ENCODE measurements around the gene CLCN1.
A peak's percentile ranks its signal among the peaks of the same experiment; 100 is the strongest.

The CLCN1 gene

DNA sequence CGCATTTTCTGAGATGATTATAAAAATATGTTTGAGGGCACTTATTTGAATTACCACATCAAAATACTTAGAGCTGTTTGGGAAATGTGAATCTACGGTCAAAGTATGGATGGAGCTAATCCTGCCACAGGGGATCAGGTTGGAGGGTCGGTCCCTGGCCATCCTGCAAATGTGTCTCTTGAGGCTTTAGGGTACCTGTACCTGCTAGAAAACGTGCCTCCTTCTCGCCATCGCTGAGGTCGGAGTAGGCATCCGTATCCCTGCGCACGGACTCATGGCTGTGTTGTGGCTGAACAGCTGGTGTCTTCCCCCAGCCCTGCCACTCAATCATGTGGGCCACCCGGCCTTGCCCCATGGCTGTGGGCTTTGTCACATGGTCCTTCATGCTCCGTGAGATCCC is 42.7 kb downstream of the CLCN1 start:
- H3K27me3 ChIP-seq (ENCODE audit: insufficient read depth, poor library complexity, severe bottlenecking), result peaks cover 29% of the 10 kb centered on the region
- no peak overlapping the region for H3K27ac ChIP-seq (replicated peaks)
- no peak for DNase-seq (ENCODE audit: low read depth in 1 of 2, low spot score in 1 of 2)
- TF ChIP-seq GABPA (IDR thresholded peaks at IDR 0.05; ENCODE audit: low read depth) (no peak), SPI1 (IDR thresholded peaks at IDR 0.05; ENCODE audit: borderline replicate concordance, low read depth) (no peak), POLR2AphosphoS5 (IDR thresholded peaks at IDR 0.05; ENCODE audit: low read depth) (no peak)
- TF ChIP-seq, protein P1, sequence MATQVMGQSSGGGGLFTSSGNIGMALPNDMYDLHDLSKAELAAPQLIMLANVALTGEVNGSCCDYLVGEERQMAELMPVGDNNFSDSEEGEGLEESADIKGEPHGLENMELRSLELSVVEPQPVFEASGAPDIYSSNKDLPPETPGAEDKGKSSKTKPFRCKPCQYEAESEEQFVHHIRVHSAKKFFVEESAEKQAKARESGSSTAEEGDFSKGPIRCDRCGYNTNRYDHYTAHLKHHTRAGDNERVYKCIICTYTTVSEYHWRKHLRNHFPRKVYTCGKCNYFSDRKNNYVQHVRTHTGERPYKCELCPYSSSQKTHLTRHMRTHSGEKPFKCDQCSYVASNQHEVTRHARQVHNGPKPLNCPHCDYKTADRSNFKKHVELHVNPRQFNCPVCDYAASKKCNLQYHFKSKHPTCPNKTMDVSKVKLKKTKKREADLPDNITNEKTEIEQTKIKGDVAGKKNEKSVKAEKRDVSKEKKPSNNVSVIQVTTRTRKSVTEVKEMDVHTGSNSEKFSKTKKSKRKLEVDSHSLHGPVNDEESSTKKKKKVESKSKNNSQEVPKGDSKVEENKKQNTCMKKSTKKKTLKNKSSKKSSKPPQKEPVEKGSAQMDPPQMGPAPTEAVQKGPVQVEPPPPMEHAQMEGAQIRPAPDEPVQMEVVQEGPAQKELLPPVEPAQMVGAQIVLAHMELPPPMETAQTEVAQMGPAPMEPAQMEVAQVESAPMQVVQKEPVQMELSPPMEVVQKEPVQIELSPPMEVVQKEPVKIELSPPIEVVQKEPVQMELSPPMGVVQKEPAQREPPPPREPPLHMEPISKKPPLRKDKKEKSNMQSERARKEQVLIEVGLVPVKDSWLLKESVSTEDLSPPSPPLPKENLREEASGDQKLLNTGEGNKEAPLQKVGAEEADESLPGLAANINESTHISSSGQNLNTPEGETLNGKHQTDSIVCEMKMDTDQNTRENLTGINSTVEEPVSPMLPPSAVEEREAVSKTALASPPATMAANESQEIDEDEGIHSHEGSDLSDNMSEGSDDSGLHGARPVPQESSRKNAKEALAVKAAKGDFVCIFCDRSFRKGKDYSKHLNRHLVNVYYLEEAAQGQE (IDR thresholded peaks at IDR 0.05; ENCODE audit: insufficient replicate concordance, low read depth), result no peak
- TF ChIP-seq, protein P2, sequence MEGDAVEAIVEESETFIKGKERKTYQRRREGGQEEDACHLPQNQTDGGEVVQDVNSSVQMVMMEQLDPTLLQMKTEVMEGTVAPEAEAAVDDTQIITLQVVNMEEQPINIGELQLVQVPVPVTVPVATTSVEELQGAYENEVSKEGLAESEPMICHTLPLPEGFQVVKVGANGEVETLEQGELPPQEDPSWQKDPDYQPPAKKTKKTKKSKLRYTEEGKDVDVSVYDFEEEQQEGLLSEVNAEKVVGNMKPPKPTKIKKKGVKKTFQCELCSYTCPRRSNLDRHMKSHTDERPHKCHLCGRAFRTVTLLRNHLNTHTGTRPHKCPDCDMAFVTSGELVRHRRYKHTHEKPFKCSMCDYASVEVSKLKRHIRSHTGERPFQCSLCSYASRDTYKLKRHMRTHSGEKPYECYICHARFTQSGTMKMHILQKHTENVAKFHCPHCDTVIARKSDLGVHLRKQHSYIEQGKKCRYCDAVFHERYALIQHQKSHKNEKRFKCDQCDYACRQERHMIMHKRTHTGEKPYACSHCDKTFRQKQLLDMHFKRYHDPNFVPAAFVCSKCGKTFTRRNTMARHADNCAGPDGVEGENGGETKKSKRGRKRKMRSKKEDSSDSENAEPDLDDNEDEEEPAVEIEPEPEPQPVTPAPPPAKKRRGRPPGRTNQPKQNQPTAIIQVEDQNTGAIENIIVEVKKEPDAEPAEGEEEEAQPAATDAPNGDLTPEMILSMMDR (IDR thresholded peaks at IDR 0.05; ENCODE audit: insufficient read depth, low read length), result no peak
- H3K4me3 ChIP-seq (replicated peaks; ENCODE audit: insufficient read depth, low read length), result no peak overlapping the region

DNA sequence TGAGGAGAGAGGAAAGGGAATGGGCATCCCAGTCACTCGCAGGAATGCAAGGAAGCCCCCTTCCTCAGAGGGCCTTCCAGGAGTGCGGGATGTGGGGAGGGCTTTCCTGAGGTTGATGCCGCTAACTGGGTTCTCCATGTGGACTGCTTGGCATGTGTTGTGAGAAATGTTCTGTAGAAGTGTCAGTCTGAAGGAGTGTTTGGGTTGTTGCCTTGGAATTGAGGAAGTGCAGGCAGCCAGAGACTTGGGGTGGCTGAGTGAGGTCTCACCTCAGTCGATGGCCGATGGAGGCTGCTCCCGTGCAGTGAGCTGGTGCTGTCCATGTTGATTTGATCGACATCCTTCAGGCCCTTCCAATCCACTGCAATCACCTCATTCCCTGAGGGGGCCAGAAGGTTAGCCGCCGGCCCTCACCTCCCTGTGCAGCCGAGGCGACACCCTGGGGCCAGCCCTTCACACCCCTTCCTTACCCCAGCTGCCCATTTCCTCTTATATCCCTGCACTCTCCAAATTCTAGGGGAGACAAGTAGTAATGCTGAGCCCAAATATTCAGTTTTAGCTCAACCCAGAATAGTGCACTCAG is 44.0 kb downstream of the CLCN1 start:
- Histone ChIP-seq H3K27ac (replicated peaks) (no peak overlapping the region), H3K27me3 (ENCODE audit: insufficient read depth, poor library complexity, severe bottlenecking) (peaks cover 39% of the 10 kb centered on the region), H3K4me3 (replicated peaks; ENCODE audit: insufficient read depth, low read length) (no peak overlapping the region)
- peak in 1 of 2 experiments; percentile 41 for DNase-seq (ENCODE audit: low read depth in 1 of 2, low spot score in 1 of 2)
- TF ChIP-seq GABPA (IDR thresholded peaks at IDR 0.05; ENCODE audit: low read depth) (no peak), POLR2AphosphoS5 (IDR thresholded peaks at IDR 0.05; ENCODE audit: low read depth) (no peak), SPI1 (IDR thresholded peaks at IDR 0.05; ENCODE audit: borderline replicate concordance, low read depth) (peak; percentile 96)
- TF ChIP-seq, protein P2 (IDR thresholded peaks at IDR 0.05; ENCODE audit: insufficient read depth, low read length), result no peak
- TF ChIP-seq, protein P1 (IDR thresholded peaks at IDR 0.05; ENCODE audit: insufficient replicate concordance, low read depth), result no peak

DNA sequence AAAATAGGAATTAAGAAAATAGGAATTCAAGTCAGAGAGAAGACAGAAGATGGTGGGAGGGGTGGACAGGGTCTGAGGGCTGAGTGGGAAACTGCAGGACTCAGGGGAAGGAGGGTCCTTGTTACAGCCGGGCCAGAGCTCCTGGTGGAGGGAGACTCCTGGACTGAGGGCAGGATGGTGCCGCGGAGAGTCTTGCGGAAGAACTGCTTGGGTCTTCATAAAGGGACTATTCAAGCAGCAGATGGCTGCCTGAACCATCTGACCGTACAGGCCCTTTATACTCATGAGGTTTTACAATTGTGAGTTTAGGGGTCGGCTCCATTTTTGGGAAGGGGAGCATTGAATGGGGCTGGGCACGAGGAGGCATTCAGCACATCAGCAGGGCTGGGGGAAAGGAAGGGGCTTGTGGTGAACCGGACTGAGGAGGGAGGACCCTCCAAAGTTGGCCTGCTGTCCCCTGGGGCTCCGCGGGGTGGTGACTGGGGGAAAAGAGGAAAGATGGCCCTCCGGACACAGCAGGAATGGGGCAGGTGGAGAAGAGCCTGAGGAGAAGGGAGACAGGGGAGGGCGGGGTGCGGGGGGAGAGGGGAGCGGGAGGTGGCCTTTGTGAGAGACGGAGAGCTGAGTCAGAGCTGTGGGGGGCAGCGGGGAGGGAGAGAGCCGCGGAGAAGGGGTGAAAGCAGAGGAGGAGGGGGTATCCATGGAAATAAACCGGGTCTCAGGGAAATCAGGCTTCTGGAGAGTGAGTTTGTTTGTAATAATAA is 45.1 kb downstream of the CLCN1 start:
- no peak overlapping the region for H3K27ac ChIP-seq (replicated peaks)
- no peak overlapping the region for H3K4me3 ChIP-seq (replicated peaks; ENCODE audit: insufficient read depth, low read length)
- TF ChIP-seq, protein P2 (IDR thresholded peaks at IDR 0.05; ENCODE audit: insufficient read depth, low read length), result no peak
- TF ChIP-seq POLR2AphosphoS5 (IDR thresholded peaks at IDR 0.05; ENCODE audit: low read depth) (no peak), GABPA (IDR thresholded peaks at IDR 0.05; ENCODE audit: low read depth) (no peak), SPI1 (IDR thresholded peaks at IDR 0.05; ENCODE audit: borderline replicate concordance, low read depth) (no peak)
- TF ChIP-seq, protein P1 (IDR thresholded peaks at IDR 0.05; ENCODE audit: insufficient replicate concordance, low read depth), result no peak
- peaks cover 39% of the 10 kb centered on the region for H3K27me3 ChIP-seq (ENCODE audit: insufficient read depth, poor library complexity, severe bottlenecking)
- no peak for DNase-seq (ENCODE audit: low read depth in 1 of 2, low spot score in 1 of 2)

Data from HL-60 (cell line).